CD14-positive monocyte (primary cell): ENCODE measurements around the gene SIPA1L2. TPM values are rescaled to one million over a fixed set of nuclear protein-coding genes. Genes with fewer than 3 reads are reported as not detected.

Experiments
- DNase-seq, 3 donors: peaks; one replicate each; pipeline ENCODE4 v3.0.0-alpha.2; 2011 to 2022
- H2AFZ ChIP-seq: 2 replicates; pipeline ENCODE4 v1.6.0; 2012; ENCODE audit warnings: mild to moderate bottlenecking, low read depth, low read length, inconsistent platforms; ENCODE audit not compliant: insufficient read depth, poor library complexity, severe bottlenecking
- H3K27ac ChIP-seq, 2 donors: 1 replicate in 1 of 2; 2 replicates in 1 of 2; pipeline ENCODE4 v1.5.1; 2012 to 2013; ENCODE audit warnings: low read length in 2 of 2, control low read depth in 1 of 2, inconsistent platforms in 1 of 2, low read depth in 1 of 2, mild to moderate bottlenecking in 1 of 2
- H3K27me3 ChIP-seq, 2 donors: one replicate each; pipeline versions ENCODE4 v1.6.0 to v1.6.1; 2011 to 2013; ENCODE audit warnings: low read length in 2 of 2; ENCODE audit not compliant: control insufficient read depth in 2 of 2, insufficient read depth in 2 of 2
- H3K36me3 ChIP-seq, 2 donors: replicated peaks in 1 of 2; 1 replicate in 1 of 2; 2 replicates in 1 of 2; pipeline versions ENCODE4 v1.5.1 to v1.6.1; 2012 to 2013; ENCODE audit warnings: low read length in 2 of 2, control low read depth in 1 of 2, inconsistent platforms in 1 of 2, mild to moderate bottlenecking in 1 of 2; ENCODE audit not compliant: insufficient read depth in 2 of 2, control insufficient read depth in 1 of 2
- H3K4me1 ChIP-seq, 2 donors: 1 replicate in 1 of 2; 2 replicates in 1 of 2; pipeline versions ENCODE4 v1.5.1 to v1.6.1; 2012 to 2013; ENCODE audit warnings: low read length in 2 of 2, control low read depth in 1 of 2, inconsistent platforms in 1 of 2, mild to moderate bottlenecking in 1 of 2, moderate library complexity in 1 of 2; ENCODE audit not compliant: insufficient read depth in 2 of 2, control insufficient read depth in 1 of 2
- H3K4me2 ChIP-seq: replicated peaks from 2 replicates; pipeline ENCODE3; 2012; ENCODE audit warnings: low read length, moderate library complexity, mild to moderate bottlenecking; ENCODE audit not compliant: poor library complexity, severe bottlenecking; ENCODE audit errors: extremely low read depth
- H3K4me3 ChIP-seq, 3 experiments: fragments of 200-600 bp in 1 of 3; sonication (generic) in 1 of 3; replicated peaks in 1 of 3; 1 replicate in 2 of 3; 2 replicates in 1 of 3; pipeline ENCODE4 v1.5.1; 2011 to 2013; ENCODE audit warnings: low read length in 3 of 3, mild to moderate bottlenecking in 3 of 3, control low read depth in 2 of 3, low read depth in 2 of 3, inconsistent platforms in 1 of 3, moderate library complexity in 1 of 3
- H3K79me2 ChIP-seq: 2 replicates; pipeline ENCODE4 v1.6.0; 2012; ENCODE audit warnings: mild to moderate bottlenecking, control low read depth, inconsistent platforms, low read length, moderate library complexity; ENCODE audit not compliant: insufficient read depth
- H3K9ac ChIP-seq: 2 replicates; pipeline ENCODE4 v1.6.0; 2017; ENCODE audit warnings: low read length, mild to moderate bottlenecking; ENCODE audit not compliant: insufficient read depth, poor library complexity, severe bottlenecking
- H3K9me3 ChIP-seq, 2 donors: replicated peaks in 1 of 2; 1 replicate in 1 of 2; 2 replicates in 1 of 2; pipeline versions ENCODE4 v1.5.1 to v1.6.1; 2012 to 2013; ENCODE audit warnings: low read length in 2 of 2, control low read depth in 1 of 2; ENCODE audit not compliant: control insufficient read depth in 1 of 2, insufficient read depth in 1 of 2
- H4K20me1 ChIP-seq: 2 replicates; pipeline ENCODE4 v1.6.0; 2012; ENCODE audit warnings: mild to moderate bottlenecking, low read length, control low read depth, moderate library complexity; ENCODE audit not compliant: insufficient read depth
- H3K27ac Mint-ChIP-seq, 7 donors: one replicate each; pipeline ENCODE4 v1.8.0; 2020; ENCODE audit warnings: mild to moderate bottlenecking in 7 of 7, mixed read lengths in 7 of 7, moderate library complexity in 6 of 7, inconsistent platforms in 2 of 7
- H3K27me3 Mint-ChIP-seq, 3 donors: one replicate each; pipeline ENCODE4 v1.8.0; 2021 to 2022; ENCODE audit warnings: low read depth in 3 of 3, mild to moderate bottlenecking in 3 of 3, mixed read lengths in 3 of 3, moderate library complexity in 3 of 3, inconsistent platforms in 1 of 3
- H3K36me3 Mint-ChIP-seq, 2 donors: one replicate each; pipeline ENCODE4 v1.8.0; 2020; ENCODE audit warnings: mixed read lengths in 2 of 2, inconsistent platforms in 1 of 2, mild to moderate bottlenecking in 1 of 2
- H3K4me1 Mint-ChIP-seq: one replicate; pipeline ENCODE4 v1.8.0; 2020; ENCODE audit warnings: mild to moderate bottlenecking, mixed read lengths
- H3K4me3 Mint-ChIP-seq, 2 donors: one replicate each; pipeline ENCODE4 v1.8.0; 2020; ENCODE audit warnings: mild to moderate bottlenecking in 2 of 2, mixed read lengths in 2 of 2, moderate library complexity in 1 of 2
- H3K9me3 Mint-ChIP-seq, 7 donors: one replicate each; pipeline ENCODE4 v1.8.0; 2020 to 2022; ENCODE audit warnings: mixed read lengths in 7 of 7, mild to moderate bottlenecking in 6 of 7, moderate library complexity in 6 of 7, inconsistent platforms in 2 of 7
- CTCF ChIP-seq: fragments of 200-600 bp; IDR thresholded peaks from one replicate; pipeline ENCODE4 v1.8.0; 2022; ENCODE audit warnings: antibody characterized with exemption, mild to moderate bottlenecking
- WGBS: methylation state at CpG from one replicate; pipeline ENCODE4 v1.1.5; 2013; ENCODE audit warnings: missing lambda C conversion rate; ENCODE audit not compliant: insufficient coverage; 5-methylcytosine and 5-hydroxymethylcytosine counted together
- intact Hi-C, 2 donors: fragments of 100-400 bp; cut with micrococcal nuclease; formaldehyde crosslinking; loops; one replicate each; pipeline versions ENCODE4 v1.15.0 to v1.15.1; 2023
- polyA plus RNA-seq, 3 donors: library from polyadenylated mRNA; depleted of rRNA in 1 of 3; unstranded in 2 of 3; stranded (reverse) in 1 of 3; fragments of 300-500 nt in 2 of 3; fragments of >200 nt in 1 of 3; fragmentation: Illumina TruSeq in 2 of 3; gene quantifications; 1 replicate in 2 of 3; 2 replicates in 1 of 3; pipeline ENCODE4 v1.2.3, GENCODE V29; 2012 to 2021

Gene SIPA1L2
- polyA plus RNA-seq, 3 donors: 0.64 to 6.8 (median 1.3) TPM

GRCh38 chr1:232581932-232582331, 48.0 kb downstream of the SIPA1L2 start:
- Histone ChIP-seq H2AFZ (no peak overlapping the region), H3K4me2 (no peak overlapping the region), H3K4me1 (peaks cover 19 to 26% of the 10 kb centered on the region in 2 donors), H3K79me2 (no peaks in the 10 kb centered on the region), H3K27ac (no peak overlapping the region), H3K27me3 (no peaks in the 10 kb centered on the region), H3K9me3 (no peaks in the 10 kb centered on the region), H3K4me3 (no peak overlapping the region), H3K9ac (no peak overlapping the region), H3K36me3 (no peaks in the 10 kb centered on the region), H4K20me1 (no peaks in the 10 kb centered on the region)
- Mint-ChIP-seq H3K4me1 (peaks cover 30% of the 10 kb centered on the region), H3K36me3 (no peaks in the 10 kb centered on the region), H3K9me3 (peaks cover 0 to 2% (median 0%) of the 10 kb centered on the region in 7 donors), H3K27me3 (peaks cover 0 to 2% (median 0%) of the 10 kb centered on the region in 3 donors), H3K27ac (no peak overlapping the region), H3K4me3 (no peak overlapping the region)
- no peak for TF ChIP-seq CTCF
- no peak for DNase-seq
- intact Hi-C loops: no loop called here
- WGBS: no CpG with 5 or more reads among the region's 1 CpG

Other genes starting within 250 kb of the SIPA1L2 start
- gene MAP10, start 175.3 kb upstream of the SIPA1L2 start, polyA plus RNA-seq: 1 to 10 TPM in 2 of 3 donors, under 1 TPM in 1; 0.53 to 2.3 (median 1.1) TPM